Upper lobe of left lung (tissue), 6 donors: ENCODE measurements around the gene TFCP2L1. TPM values are rescaled to one million over a fixed set of nuclear protein-coding genes. Genes with fewer than 3 reads are reported as not detected.

Source experiments
- ATAC-seq, 2 donors: fragments of 200-7000 bp; cut with Tn5 transposase; one replicate each; pipeline ENCODE4 v1.9.1; 2022; ENCODE audit warnings: mild to moderate bottlenecking in 2 of 2, moderate library complexity in 2 of 2; ENCODE audit not compliant: low FRiP score in 2 of 2
- DNase-seq, 2 donors: peaks; one replicate each; pipeline ENCODE4 v3.0.0-alpha.2; 2019 to 2020
- H3K27ac ChIP-seq, 4 donors: fragments of 200-600 bp; sonication (generic); one replicate each; pipeline ENCODE4 v1.5.1; 2016 to 2019
- H3K27me3 ChIP-seq, 4 donors: fragments of 200-600 bp; sonication (generic); one replicate each; pipeline ENCODE4 v1.5.1; 2017 to 2019
- H3K36me3 ChIP-seq, 4 donors: fragments of 200-600 bp; sonication (generic); one replicate each; pipeline ENCODE4 v1.5.1; 2016 to 2019
- H3K4me1 ChIP-seq, 4 donors: fragments of 200-600 bp; sonication (generic); one replicate each; pipeline ENCODE4 v1.5.1; 2018 to 2019
- H3K4me3 ChIP-seq, 4 donors: fragments of 200-600 bp; sonication (generic); one replicate each; pipeline ENCODE4 v1.5.1; 2017 to 2019; ENCODE audit warnings: mild to moderate bottlenecking in 2 of 4, moderate library complexity in 1 of 4
- H3K9me3 ChIP-seq, 4 donors: fragments of 200-600 bp; sonication (generic); one replicate each; pipeline ENCODE4 v1.5.1; 2018 to 2019
- EP300 ChIP-seq, 4 donors: sonication (generic); formaldehyde crosslinking; IDR thresholded peaks; one replicate each; pipeline ENCODE4 v1.5.1; 2017; ENCODE audit warnings: antibody characterized with exemption in 4 of 4, control low read depth in 2 of 4
- POLR2A ChIP-seq, 4 donors: fragments of 450-650 bp; IDR thresholded peaks; one replicate each; pipeline ENCODE4 v1.5.1; 2016 to 2017; ENCODE audit warnings: antibody characterized with exemption in 4 of 4, mild to moderate bottlenecking in 2 of 4
- POLR2AphosphoS5 ChIP-seq, 2 donors: sonication (generic); formaldehyde crosslinking; IDR thresholded peaks; one replicate each; pipeline ENCODE4 v1.5.1; 2017; ENCODE audit warnings: antibody characterized with exemption in 2 of 2
- WGBS, 2 donors: methylation state at CpG; one replicate each; pipeline ENCODE4 v1.1.5; 2017 to 2018; 5-methylcytosine and 5-hydroxymethylcytosine counted together
- total RNA-seq, 6 donors: library from RNA; depleted of rRNA in 4 of 6; stranded (reverse); fragments of >200 nt in 4 of 6; gene quantifications; one replicate each; pipeline versions ENCODE4 v1.1.0 to v1.2.1, GENCODE V29; 2016 to 2021
- TF ChIP-seq, protein P1 (sequence below), 6 experiments: fragments of 450-650 bp in 4 of 6; fragments of 200-600 bp in 2 of 6; sonication (generic) in 2 of 6; IDR thresholded peaks; one replicate each; pipeline ENCODE4 v1.5.1; 2016 to 2019; ENCODE audit warnings: antibody characterized with exemption in 6 of 6
- donor health status: DM: no; HTN: no; CAD: no; lungs with moderate emphysema.
- donor health status: DM: no; HTN: yes; CAD: no; lungs with severe emphysema.

Gene TFCP2L1
- total RNA-seq, 6 donors from 2014 or later: 15.3 to 47.1 (median 33.7) TPM

DNA sequence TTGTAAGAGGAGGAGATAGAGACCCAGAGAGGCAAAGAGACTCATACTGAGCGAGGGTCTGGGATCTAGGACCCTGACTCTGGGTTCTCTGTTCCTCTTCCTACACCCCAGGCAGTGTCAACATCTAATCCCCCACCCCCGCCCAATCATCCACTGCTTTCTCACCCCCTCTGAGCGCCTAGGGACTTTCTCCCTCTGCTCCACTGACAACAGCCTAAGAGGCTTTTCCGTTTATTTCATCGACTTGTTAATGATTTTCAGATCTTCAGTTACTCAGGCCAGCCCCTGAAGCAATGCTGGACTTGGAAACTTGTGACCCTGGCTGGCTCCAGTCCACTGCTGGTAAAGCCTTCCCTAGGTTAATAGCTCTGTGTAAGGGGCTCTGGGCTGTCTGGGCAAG is 65.1 kb downstream of the TFCP2L1 start:
- Histone ChIP-seq H3K27ac (no peak overlapping the region), H3K36me3 (peaks cover 0 to 19% (median 4%) of the 10 kb centered on the region in 4 donors), H3K9me3 (no peaks in the 10 kb centered on the region), H3K4me1 (no peaks in the 10 kb centered on the region), H3K27me3 (no peaks in the 10 kb centered on the region), H3K4me3 (no peak overlapping the region)
- no peak for DNase-seq
- 75 to 77% methylated on average over 5 of the region's 5 CpGs for WGBS, 2 donors
- ATAC-seq: no peak
- TF ChIP-seq EP300 (IDR thresholded peaks at IDR 0.05) (no peak), POLR2A (IDR thresholded peaks at IDR 0.05) (no peak), POLR2AphosphoS5 (IDR thresholded peaks at IDR 0.05) (no peak)
- TF ChIP-seq, protein P1, sequence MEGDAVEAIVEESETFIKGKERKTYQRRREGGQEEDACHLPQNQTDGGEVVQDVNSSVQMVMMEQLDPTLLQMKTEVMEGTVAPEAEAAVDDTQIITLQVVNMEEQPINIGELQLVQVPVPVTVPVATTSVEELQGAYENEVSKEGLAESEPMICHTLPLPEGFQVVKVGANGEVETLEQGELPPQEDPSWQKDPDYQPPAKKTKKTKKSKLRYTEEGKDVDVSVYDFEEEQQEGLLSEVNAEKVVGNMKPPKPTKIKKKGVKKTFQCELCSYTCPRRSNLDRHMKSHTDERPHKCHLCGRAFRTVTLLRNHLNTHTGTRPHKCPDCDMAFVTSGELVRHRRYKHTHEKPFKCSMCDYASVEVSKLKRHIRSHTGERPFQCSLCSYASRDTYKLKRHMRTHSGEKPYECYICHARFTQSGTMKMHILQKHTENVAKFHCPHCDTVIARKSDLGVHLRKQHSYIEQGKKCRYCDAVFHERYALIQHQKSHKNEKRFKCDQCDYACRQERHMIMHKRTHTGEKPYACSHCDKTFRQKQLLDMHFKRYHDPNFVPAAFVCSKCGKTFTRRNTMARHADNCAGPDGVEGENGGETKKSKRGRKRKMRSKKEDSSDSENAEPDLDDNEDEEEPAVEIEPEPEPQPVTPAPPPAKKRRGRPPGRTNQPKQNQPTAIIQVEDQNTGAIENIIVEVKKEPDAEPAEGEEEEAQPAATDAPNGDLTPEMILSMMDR (IDR thresholded peaks at IDR 0.05): no peak

DNA sequence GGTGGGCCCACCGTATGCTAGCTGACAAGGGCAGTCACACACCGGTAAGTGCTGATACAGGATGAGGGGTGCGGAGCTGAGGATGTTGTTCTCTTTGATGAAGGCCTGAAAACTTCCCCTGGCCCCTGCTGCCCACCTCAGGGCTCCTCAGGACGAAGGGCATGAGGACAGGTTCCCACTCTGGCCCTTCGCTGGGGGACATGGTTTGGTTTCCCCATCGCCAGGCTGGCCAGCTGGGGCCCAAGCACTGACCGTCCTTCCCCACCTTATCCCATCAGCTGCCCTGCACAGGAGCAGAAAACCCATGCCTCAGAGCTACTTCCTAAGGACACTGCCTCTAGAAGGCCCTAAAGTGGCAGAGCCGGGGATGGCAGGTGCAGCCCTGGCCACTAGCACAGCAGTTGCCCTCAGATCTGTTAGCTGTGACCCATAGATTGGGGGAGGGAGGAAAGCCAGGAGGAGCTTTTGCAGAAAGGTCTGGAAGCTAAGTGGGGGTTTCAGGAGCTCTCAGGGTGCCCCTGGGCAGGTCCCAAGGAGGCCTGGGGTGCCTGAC is 66.5 kb downstream of the TFCP2L1 start:
- ATAC-seq (no peak), DNase-seq (no peak)
- TF ChIP-seq, protein P1 (IDR thresholded peaks at IDR 0.05): no peak

DNA sequence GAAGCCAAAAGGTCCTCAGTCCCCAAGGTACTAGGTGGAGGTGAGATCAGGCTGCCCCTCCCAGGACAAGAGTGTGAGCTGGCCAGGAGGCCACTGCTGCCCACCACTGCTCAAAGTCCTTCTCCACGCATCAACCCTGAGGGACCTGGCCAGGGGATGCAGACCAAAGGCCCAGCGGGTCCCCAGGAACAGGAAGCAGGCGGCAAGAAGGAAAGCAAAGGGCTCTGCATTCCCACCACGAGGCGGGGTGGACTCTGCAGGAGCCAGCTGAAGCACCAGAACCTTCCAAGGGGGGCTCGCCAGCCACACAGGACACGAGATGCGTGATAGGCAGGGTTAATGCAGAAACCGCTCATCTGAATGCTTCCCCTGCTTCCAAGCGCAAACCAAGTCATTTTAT is 67.4 kb downstream of the TFCP2L1 start:
- no peak overlapping the region for H3K27ac ChIP-seq
- no peak for DNase-seq

More for the DNA sequence above, 66.5 kb downstream of the TFCP2L1 start:
- whole genome bisulfite sequencing, 2 donors: 86 to 87% methylated on average over 5 to 8 of the region's 8 CpGs
- peaks cover 0 to 15% (median under 1%) of the 10 kb centered on the region in 4 donors for H3K36me3 ChIP-seq
- no peak overlapping the region for H3K27ac ChIP-seq
- no peaks in the 10 kb centered on the region for H3K4me1 ChIP-seq
- H3K4me3 ChIP-seq: no peak overlapping the region
- H3K27me3 ChIP-seq: no peaks in the 10 kb centered on the region
- no peaks in the 10 kb centered on the region for H3K9me3 ChIP-seq

GRCh38 chr2:121214296-121214695 is 70.7 kb downstream of the TFCP2L1 start:
- DNase-seq: peak in 1 of 2 donors; percentile 57
- WGBS, 2 donors: 88 to 94% methylated on average over 7 to 10 of the region's 10 CpGs

More for the DNA sequence above, 67.4 kb downstream of the TFCP2L1 start:
- ATAC-seq: no peak
- H3K4me1 ChIP-seq: peaks cover 0 to under 1% (median 0%) of the 10 kb centered on the region in 4 donors
- no peaks in the 10 kb centered on the region for H3K27me3 ChIP-seq
- no peaks in the 10 kb centered on the region for H3K9me3 ChIP-seq
- WGBS, 2 donors: 76 to 82% methylated on average over 10 of the region's 10 CpGs
- H3K4me3 ChIP-seq: no peak overlapping the region
- peaks cover 0 to 15% (median 0%) of the 10 kb centered on the region in 4 donors for H3K36me3 ChIP-seq
- TF ChIP-seq POLR2A (IDR thresholded peaks at IDR 0.05) (no peak), POLR2AphosphoS5 (IDR thresholded peaks at IDR 0.05) (no peak), EP300 (IDR thresholded peaks at IDR 0.05) (no peak)
- TF ChIP-seq, protein P1 (IDR thresholded peaks at IDR 0.05): no peak

More at GRCh38 chr2:121214296-121214695, 70.7 kb downstream of the TFCP2L1 start:
- Histone ChIP-seq H3K4me3 (no peak overlapping the region), H3K27ac (no peak overlapping the region), H3K27me3 (no peaks in the 10 kb centered on the region), H3K36me3 (peaks cover 0 to 14% (median 0%) of the 10 kb centered on the region in 4 donors), H3K4me1 (peaks cover 0 to 19% (median 9%) of the 10 kb centered on the region in 4 donors), H3K9me3 (no peaks in the 10 kb centered on the region)
- TF ChIP-seq EP300 (IDR thresholded peaks at IDR 0.05) (no peak), POLR2A (IDR thresholded peaks at IDR 0.05) (no peak), POLR2AphosphoS5 (IDR thresholded peaks at IDR 0.05) (no peak)
- TF ChIP-seq, protein P1 (IDR thresholded peaks at IDR 0.05): no peak
- ATAC-seq: no peak
